Measurements from ENCODE around the gene SUN3. TPM values are rescaled to one million over a fixed set of nuclear protein-coding genes. Genes with fewer than 3 reads are reported as not detected.

SUN3 gene
- polyA plus RNA-seq, 1 of the 3 experiments (the other 2 are of a cell fraction) = 0.12 TPM

DNA sequence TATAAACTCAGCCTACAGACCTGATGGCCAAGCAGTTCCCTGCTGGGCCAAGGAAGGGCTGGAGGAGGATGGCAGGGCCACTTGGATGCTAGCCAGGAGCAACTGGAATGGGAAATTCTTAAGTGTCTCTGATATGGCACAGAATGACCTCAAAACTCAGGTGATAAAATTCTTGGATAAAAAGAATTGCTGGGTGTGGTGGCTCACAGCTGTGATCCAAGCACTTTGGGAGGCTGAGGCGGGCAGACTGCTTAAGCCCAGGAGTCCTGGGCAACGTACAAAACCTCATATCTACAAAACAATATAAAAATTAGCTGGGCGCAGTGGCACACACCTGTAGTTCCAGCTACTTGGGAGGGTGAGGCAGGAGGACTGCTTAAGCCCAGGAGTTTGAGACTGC is 66.6 kb downstream of the SUN3 start:
- Histone ChIP-seq H3K36me3 (replicated peaks in 1 of 2; ENCODE audit: control insufficient read depth in 1 of 2, insufficient read depth in 2 of 2, low read length in 1 of 2) (peaks cover 53 to 70% of the 10 kb centered on the region in 2 experiments), H3F3A (replicated peaks; ENCODE audit: insufficient read depth) (peaks cover 3% of the 10 kb centered on the region), H3K9me3 (no peaks in the 10 kb centered on the region), H3K4me3 (ENCODE audit: low read depth in 2 of 2, low read length in 1 of 2) (no peak overlapping the region), H3K27me3 (ENCODE audit: insufficient read depth) (no peaks in the 10 kb centered on the region), H3K9me2 (no peaks in the 10 kb centered on the region), H3K27ac (ENCODE audit: low read depth in 2 of 2, low read length in 1 of 2) (no peak overlapping the region), H3K79me2 (ENCODE audit: insufficient read depth) (peaks cover 4% of the 10 kb centered on the region; the same call in 1 of the 2 replicates), H4K20me1 (ENCODE audit: insufficient read depth) (no peaks in the 10 kb centered on the region), H3K4me1 (ENCODE audit: control insufficient read depth in 1 of 2, insufficient read depth in 2 of 2, low read depth in 1 of 2, low read length in 1 of 2) (no peaks in the 10 kb centered on the region), H3K4me2 (no peak overlapping the region), H3K9ac (no peak overlapping the region), H2AFZ (ENCODE audit: low read depth) (no peak overlapping the region)
- TF ChIP-seq EZH2phosphoT487 (IDR thresholded peaks at IDR 0.05; ENCODE audit: borderline replicate concordance, low read depth) (no peak), TAF1 (IDR thresholded peaks at IDR 0.05; ENCODE audit: borderline replicate concordance, low read depth, low read length) (no peak), JUND (IDR thresholded peaks at IDR 0.05) (no peak), FOSL2 (IDR thresholded peaks at IDR 0.05; ENCODE audit: borderline replicate concordance, low read depth) (no peak), RAD21 (IDR thresholded peaks at IDR 0.05; ENCODE audit: low read length) (no peak), ELF1 (IDR thresholded peaks at IDR 0.05) (no peak), MXI1 (IDR thresholded peaks at IDR 0.05; ENCODE audit: low read depth, low read length) (no peak), GATA2 (CRISPR knock-in tag; IDR thresholded peaks at IDR 0.05) (no peak), YY1 (IDR thresholded peaks at IDR 0.05; ENCODE audit: low read depth) (no peak)
- TF ChIP-seq, protein P1, sequence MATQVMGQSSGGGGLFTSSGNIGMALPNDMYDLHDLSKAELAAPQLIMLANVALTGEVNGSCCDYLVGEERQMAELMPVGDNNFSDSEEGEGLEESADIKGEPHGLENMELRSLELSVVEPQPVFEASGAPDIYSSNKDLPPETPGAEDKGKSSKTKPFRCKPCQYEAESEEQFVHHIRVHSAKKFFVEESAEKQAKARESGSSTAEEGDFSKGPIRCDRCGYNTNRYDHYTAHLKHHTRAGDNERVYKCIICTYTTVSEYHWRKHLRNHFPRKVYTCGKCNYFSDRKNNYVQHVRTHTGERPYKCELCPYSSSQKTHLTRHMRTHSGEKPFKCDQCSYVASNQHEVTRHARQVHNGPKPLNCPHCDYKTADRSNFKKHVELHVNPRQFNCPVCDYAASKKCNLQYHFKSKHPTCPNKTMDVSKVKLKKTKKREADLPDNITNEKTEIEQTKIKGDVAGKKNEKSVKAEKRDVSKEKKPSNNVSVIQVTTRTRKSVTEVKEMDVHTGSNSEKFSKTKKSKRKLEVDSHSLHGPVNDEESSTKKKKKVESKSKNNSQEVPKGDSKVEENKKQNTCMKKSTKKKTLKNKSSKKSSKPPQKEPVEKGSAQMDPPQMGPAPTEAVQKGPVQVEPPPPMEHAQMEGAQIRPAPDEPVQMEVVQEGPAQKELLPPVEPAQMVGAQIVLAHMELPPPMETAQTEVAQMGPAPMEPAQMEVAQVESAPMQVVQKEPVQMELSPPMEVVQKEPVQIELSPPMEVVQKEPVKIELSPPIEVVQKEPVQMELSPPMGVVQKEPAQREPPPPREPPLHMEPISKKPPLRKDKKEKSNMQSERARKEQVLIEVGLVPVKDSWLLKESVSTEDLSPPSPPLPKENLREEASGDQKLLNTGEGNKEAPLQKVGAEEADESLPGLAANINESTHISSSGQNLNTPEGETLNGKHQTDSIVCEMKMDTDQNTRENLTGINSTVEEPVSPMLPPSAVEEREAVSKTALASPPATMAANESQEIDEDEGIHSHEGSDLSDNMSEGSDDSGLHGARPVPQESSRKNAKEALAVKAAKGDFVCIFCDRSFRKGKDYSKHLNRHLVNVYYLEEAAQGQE (IDR thresholded peaks at IDR 0.05; ENCODE audit: low read depth, low read length) = no peak
- TF ChIP-seq, protein P2, sequence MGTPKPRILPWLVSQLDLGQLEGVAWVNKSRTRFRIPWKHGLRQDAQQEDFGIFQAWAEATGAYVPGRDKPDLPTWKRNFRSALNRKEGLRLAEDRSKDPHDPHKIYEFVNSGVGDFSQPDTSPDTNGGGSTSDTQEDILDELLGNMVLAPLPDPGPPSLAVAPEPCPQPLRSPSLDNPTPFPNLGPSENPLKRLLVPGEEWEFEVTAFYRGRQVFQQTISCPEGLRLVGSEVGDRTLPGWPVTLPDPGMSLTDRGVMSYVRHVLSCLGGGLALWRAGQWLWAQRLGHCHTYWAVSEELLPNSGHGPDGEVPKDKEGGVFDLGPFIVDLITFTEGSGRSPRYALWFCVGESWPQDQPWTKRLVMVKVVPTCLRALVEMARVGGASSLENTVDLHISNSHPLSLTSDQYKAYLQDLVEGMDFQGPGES (IDR thresholded peaks at IDR 0.05; ENCODE audit: low read depth, low read length) = no peak
- TF ChIP-seq, protein P3, sequence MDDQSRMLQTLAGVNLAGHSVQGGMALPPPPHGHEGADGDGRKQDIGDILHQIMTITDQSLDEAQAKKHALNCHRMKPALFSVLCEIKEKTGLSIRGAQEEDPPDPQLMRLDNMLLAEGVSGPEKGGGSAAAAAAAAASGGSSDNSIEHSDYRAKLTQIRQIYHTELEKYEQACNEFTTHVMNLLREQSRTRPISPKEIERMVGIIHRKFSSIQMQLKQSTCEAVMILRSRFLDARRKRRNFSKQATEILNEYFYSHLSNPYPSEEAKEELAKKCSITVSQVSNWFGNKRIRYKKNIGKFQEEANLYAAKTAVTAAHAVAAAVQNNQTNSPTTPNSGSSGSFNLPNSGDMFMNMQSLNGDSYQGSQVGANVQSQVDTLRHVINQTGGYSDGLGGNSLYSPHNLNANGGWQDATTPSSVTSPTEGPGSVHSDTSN (IDR thresholded peaks at IDR 0.05) = no peak
- DNase-seq = no peak
- CTCF ChIA-PET = interaction anchor here (0.8 to 10.9 kb wide), 4 partner anchors 13 to 697 kb away, joined by 3 to 221 read pairs (median 33); partner anchors contain the start of gene PKD1L1
- 100% methylated on average over 3 of the region's 3 CpGs for WGBS (ENCODE audit: low lambda C conversion rate)
- POLR2A ChIA-PET = no interaction called here
